ENCODE measurements around the gene LRRC10B.

- TF ChIP-seq CTCF (IDR thresholded peaks at IDR 0.05; ENCODE audit: poor library complexity) = no peak
- no peak for TF ChIP-seq EZH2 (IDR thresholded peaks at IDR 0.05; ENCODE audit: borderline replicate concordance)
- TF ChIP-seq EZH2phosphoT487 (IDR thresholded peaks at IDR 0.05; ENCODE audit: low read depth, severe bottlenecking, unreplicated experiment) = no peak
These were observed 23.5 kb upstream of the LRRC10B start for GRCh38 chr11:61485080-61485479.
